Transverse colon (tissue), 4 donors: ENCODE measurements around the gene DEGS2.
A peak's percentile ranks its signal among the peaks of the same experiment; 100 is the strongest.

ENCODE experiments used
- POLR2AphosphoS5 ChIP-seq, 3 donors: sonication (generic); formaldehyde crosslinking; IDR thresholded peaks; one replicate each; pipeline ENCODE4 v1.6.1; 2016; ENCODE audit warnings: antibody characterized with exemption in 3 of 3
- TF ChIP-seq, protein P1 (sequence below), 5 experiments: fragments of 200-600 bp in 3 of 5; fragments of 450-650 bp in 2 of 5; sonication (generic) in 3 of 5; IDR thresholded peaks; 1 replicate in 2 of 5; 2 replicates in 3 of 5; pipeline ENCODE4 v1.5.1; 2016 to 2017; ENCODE audit warnings: antibody characterized with exemption in 5 of 5, inconsistent platforms in 3 of 5, mild to moderate bottlenecking in 2 of 5, moderate library complexity in 1 of 5

GRCh38 chr14:100155049-100155621, 4.3 kb downstream of the DEGS2 start:
- TF ChIP-seq, protein P1, sequence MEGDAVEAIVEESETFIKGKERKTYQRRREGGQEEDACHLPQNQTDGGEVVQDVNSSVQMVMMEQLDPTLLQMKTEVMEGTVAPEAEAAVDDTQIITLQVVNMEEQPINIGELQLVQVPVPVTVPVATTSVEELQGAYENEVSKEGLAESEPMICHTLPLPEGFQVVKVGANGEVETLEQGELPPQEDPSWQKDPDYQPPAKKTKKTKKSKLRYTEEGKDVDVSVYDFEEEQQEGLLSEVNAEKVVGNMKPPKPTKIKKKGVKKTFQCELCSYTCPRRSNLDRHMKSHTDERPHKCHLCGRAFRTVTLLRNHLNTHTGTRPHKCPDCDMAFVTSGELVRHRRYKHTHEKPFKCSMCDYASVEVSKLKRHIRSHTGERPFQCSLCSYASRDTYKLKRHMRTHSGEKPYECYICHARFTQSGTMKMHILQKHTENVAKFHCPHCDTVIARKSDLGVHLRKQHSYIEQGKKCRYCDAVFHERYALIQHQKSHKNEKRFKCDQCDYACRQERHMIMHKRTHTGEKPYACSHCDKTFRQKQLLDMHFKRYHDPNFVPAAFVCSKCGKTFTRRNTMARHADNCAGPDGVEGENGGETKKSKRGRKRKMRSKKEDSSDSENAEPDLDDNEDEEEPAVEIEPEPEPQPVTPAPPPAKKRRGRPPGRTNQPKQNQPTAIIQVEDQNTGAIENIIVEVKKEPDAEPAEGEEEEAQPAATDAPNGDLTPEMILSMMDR (IDR thresholded peaks at IDR 0.05): peak; percentile 44 to 87 (median 57)
- TF ChIP-seq POLR2AphosphoS5 (IDR thresholded peaks at IDR 0.05): no peak
